ENCODE measurements around the gene SLC7A10.

Gene SLC7A10

GRCh38 chr19:33270769-33271168 is 45.1 kb upstream of the SLC7A10 start:
- no peak for DNase-seq (ENCODE audit: low read depth)
- in situ Hi-C loops (cut with HindIII; ENCODE audit: low sequenced_read_pairs) = no loop called here
- H3K4me3 ChIP-seq (ENCODE audit: low read depth, low read length) = no peak overlapping the region
- no peak for TF ChIP-seq CTCF (IDR thresholded peaks at IDR 0.05; ENCODE audit: low read depth, low read length, missing control alignments)

- no peak for TF ChIP-seq CTCF (IDR thresholded peaks at IDR 0.05; ENCODE audit: low read depth, low read length, missing control alignments)
- in situ Hi-C loops (cut with HindIII; ENCODE audit: low sequenced_read_pairs) = no loop called here
- no peak overlapping the region for H3K4me3 ChIP-seq (ENCODE audit: low read depth, low read length)
- no peak for DNase-seq (ENCODE audit: low read depth)
Observed at GRCh38 chr19:33269016-33269415, 43.4 kb upstream of the SLC7A10 start.

GRCh38 chr19:33268162-33268991 is 42.7 kb upstream of the SLC7A10 start:
- DNase-seq (ENCODE audit: low read depth) = no peak
- no peak overlapping the region for H3K4me3 ChIP-seq (ENCODE audit: low read depth, low read length)
- TF ChIP-seq CTCF (IDR thresholded peaks at IDR 0.05; ENCODE audit: low read depth, low read length, missing control alignments) = no peak
- in situ Hi-C loops (cut with HindIII; ENCODE audit: low sequenced_read_pairs) = no loop called here

GRCh38 chr19:33267706-33268105 is 42.1 kb upstream of the SLC7A10 start:
- DNase-seq (ENCODE audit: low read depth) = no peak

GRCh38 chr19:33266974-33267484 is 41.4 kb upstream of the SLC7A10 start:
- no peak overlapping the region for H3K4me3 ChIP-seq (ENCODE audit: low read depth, low read length)
- no peak for TF ChIP-seq CTCF (IDR thresholded peaks at IDR 0.05; ENCODE audit: low read depth, low read length, missing control alignments)
- in situ Hi-C loops (cut with HindIII; ENCODE audit: low sequenced_read_pairs) = no loop called here
- DNase-seq (ENCODE audit: low read depth) = no peak

More at GRCh38 chr19:33267706-33268105, 42.1 kb upstream of the SLC7A10 start:
- no peak overlapping the region for H3K4me3 ChIP-seq (ENCODE audit: low read depth, low read length)
- in situ Hi-C loops (cut with HindIII; ENCODE audit: low sequenced_read_pairs) = no loop called here
- TF ChIP-seq CTCF (IDR thresholded peaks at IDR 0.05; ENCODE audit: low read depth, low read length, missing control alignments) = no peak

GRCh38 chr19:33264881-33265445 is 39.3 kb upstream of the SLC7A10 start:
- DNase-seq (ENCODE audit: low read depth) = no peak
- TF ChIP-seq CTCF (IDR thresholded peaks at IDR 0.05; ENCODE audit: low read depth, low read length, missing control alignments) = no peak
- in situ Hi-C loops (cut with HindIII; ENCODE audit: low sequenced_read_pairs) = no loop called here
- no peak overlapping the region for H3K4me3 ChIP-seq (ENCODE audit: low read depth, low read length)
